OCI-LY7 (cell line): ENCODE measurements around the gene OR10A5. TPM values are rescaled to one million over a fixed set of nuclear protein-coding genes. Genes with fewer than 3 reads are reported as not detected.
"Not testable (repeated sequence)": the region's sequence is repeated elsewhere in the genome, so short reads cannot be mapped to it uniquely, and the experiment has no call there.

ENCODE experiments used
- Bru-seq: library from RNA; stranded (reverse); fragments of 400-500 nt; gene quantifications from one replicate; lab custom pipeline; 2021; lab: Mats Ljungman, UMichigan
- BruChase-seq, 2 experiments: library from RNA; stranded (reverse); fragments of 400-500 nt; gene quantifications; one replicate each; lab custom pipeline; 2021; lab: Mats Ljungman, UMichigan
- BruUV-seq: library from RNA; stranded (reverse); fragments of 400-500 nt; replicated peaks from 2 replicates; lab custom pipeline; 2021; lab: Mats Ljungman, UMichigan
- CTCF ChIA-PET: fragments of 300-600 bp; sonication (Branson Sonifier 250); formaldehyde crosslinking; loops from one replicate; lab custom pipeline; 2022; ENCODE audit warnings: antibody characterized with exemption; ENCODE audit not compliant: unreplicated experiment; lab: Charles Lee
- POLR2A ChIA-PET: fragments of 300-600 bp; sonication (Branson Sonifier 250); formaldehyde crosslinking; loops from one replicate; lab custom pipeline; 2022; ENCODE audit warnings: antibody characterized with exemption; lab: Charles Lee
- DNase-seq: peaks from one replicate; pipeline ENCODE4 v3.0.0-alpha.2; 2015; ENCODE audit warnings: low spot score
- H2AFZ ChIP-seq: fragments of 200-600 bp; sonication (generic), shearing (Covaris generic); 2 replicates; pipeline ENCODE4 v1.6.1; 2014; ENCODE audit warnings: mild to moderate bottlenecking, antibody characterized with exemption, low read length, moderate library complexity
- H3K27ac ChIP-seq: fragments of 200-600 bp; sonication (generic); 2 replicates; pipeline ENCODE4 v1.5.1; 2014; ENCODE audit warnings: mixed run types, low read depth, mild to moderate bottlenecking, moderate library complexity, low read length, inconsistent platforms; ENCODE audit not compliant: poor library complexity, severe bottlenecking
- H3K36me3 ChIP-seq: fragments of 200-600 bp; sonication (generic); 2 replicates; pipeline ENCODE4 v1.6.1; 2014; ENCODE audit warnings: mild to moderate bottlenecking, antibody characterized with exemption, low read length, moderate library complexity, mixed read lengths; ENCODE audit not compliant: insufficient read depth
- H3K4me1 ChIP-seq: fragments of 200-600 bp; sonication (generic); 2 replicates; pipeline ENCODE4 v1.5.1; 2014; ENCODE audit warnings: mild to moderate bottlenecking, low read length; ENCODE audit not compliant: insufficient read depth, poor library complexity, severe bottlenecking
- H3K4me2 ChIP-seq: fragments of 200-600 bp; sonication (generic); 2 replicates; pipeline ENCODE4 v1.6.1; 2014; ENCODE audit warnings: mild to moderate bottlenecking, low read length
- H3K4me3 ChIP-seq: fragments of 200-600 bp; sonication (generic); 2 replicates; pipeline ENCODE4 v1.5.1; 2014; ENCODE audit warnings: mild to moderate bottlenecking, low read depth, low read length; ENCODE audit not compliant: poor library complexity, severe bottlenecking
- H3K79me2 ChIP-seq: fragments of 200-600 bp; sonication (generic); 2 replicates; pipeline ENCODE4 v1.6.1; 2016; ENCODE audit warnings: low read depth, mild to moderate bottlenecking, low read length, moderate library complexity, mixed read lengths; ENCODE audit not compliant: insufficient read depth
- H3K9me2 ChIP-seq: fragments of 200-600 bp; sonication (generic); 2 replicates; pipeline ENCODE4 v1.6.1; 2016; ENCODE audit warnings: mild to moderate bottlenecking, low read length, mixed read lengths; ENCODE audit not compliant: insufficient read depth
- H3K9me3 ChIP-seq: fragments of 200-600 bp; sonication (generic); 2 replicates; pipeline ENCODE4 v1.6.1; 2014; ENCODE audit warnings: mild to moderate bottlenecking, mixed run types, low read length, mixed read lengths
- H4K20me1 ChIP-seq: fragments of 200-600 bp; sonication (generic); 2 replicates; pipeline ENCODE4 v1.6.1; 2014; ENCODE audit warnings: mild to moderate bottlenecking, antibody characterized with exemption, low read length, moderate library complexity, mixed read lengths; ENCODE audit not compliant: insufficient read depth
- EZH2phosphoT487 ChIP-seq: fragments of 200-600 bp; sonication (generic); IDR thresholded peaks from 2 replicates; pipeline ENCODE4 v1.6.1; 2018; ENCODE audit warnings: low read depth, borderline replicate concordance, mild to moderate bottlenecking, mixed run types, antibody characterized with exemption, low read length, moderate library complexity, mixed read lengths
- intact Hi-C: fragments of 100-400 bp; cut with micrococcal nuclease; formaldehyde crosslinking; loops from one replicate; pipeline ENCODE4 v1.10.0; 2022; ENCODE audit not compliant: unreplicated experiment
- long read RNA-seq: library from polyadenylated mRNA; stranded (forward); transcript quantifications from one replicate; pipeline ENCODE4 v2.0.0, GENCODE V29; 2022
- total RNA-seq, 2 experiments: library from RNA; depleted of rRNA in 1 of 2; stranded (reverse); fragments of >200 nt in 1 of 2; shearing (Covaris generic) in 1 of 2; gene quantifications; 2 replicates each; pipeline ENCODE4 v1.2.3, GENCODE V29; 2014 to 2022
- TF ChIP-seq, protein P1 (sequence below): fragments of 200-600 bp; sonication (generic); conservative IDR thresholded peaks from 2 replicates; pipeline ENCODE4 v1.5.1; 2014; ENCODE audit warnings: mild to moderate bottlenecking, antibody characterized with exemption, low read length, moderate library complexity, mixed read lengths

OR10A5 gene, protein sequence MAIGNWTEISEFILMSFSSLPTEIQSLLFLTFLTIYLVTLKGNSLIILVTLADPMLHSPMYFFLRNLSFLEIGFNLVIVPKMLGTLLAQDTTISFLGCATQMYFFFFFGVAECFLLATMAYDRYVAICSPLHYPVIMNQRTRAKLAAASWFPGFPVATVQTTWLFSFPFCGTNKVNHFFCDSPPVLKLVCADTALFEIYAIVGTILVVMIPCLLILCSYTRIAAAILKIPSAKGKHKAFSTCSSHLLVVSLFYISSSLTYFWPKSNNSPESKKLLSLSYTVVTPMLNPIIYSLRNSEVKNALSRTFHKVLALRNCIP
- total RNA-seq (2014; rRNA removed; shearing (Covaris generic)) (not detected in 2 replicates), total RNA-seq (2022) (not detected in 2 replicates), Bru-seq, nascent RNA (not detected), BruChase-seq, experiment 1, labeled RNA remaining after a 6-hour chase (not detected), BruChase-seq, experiment 2, labeled RNA remaining after a 2-hour chase (not detected)
- long read RNA-seq: 0 reads

DNA sequence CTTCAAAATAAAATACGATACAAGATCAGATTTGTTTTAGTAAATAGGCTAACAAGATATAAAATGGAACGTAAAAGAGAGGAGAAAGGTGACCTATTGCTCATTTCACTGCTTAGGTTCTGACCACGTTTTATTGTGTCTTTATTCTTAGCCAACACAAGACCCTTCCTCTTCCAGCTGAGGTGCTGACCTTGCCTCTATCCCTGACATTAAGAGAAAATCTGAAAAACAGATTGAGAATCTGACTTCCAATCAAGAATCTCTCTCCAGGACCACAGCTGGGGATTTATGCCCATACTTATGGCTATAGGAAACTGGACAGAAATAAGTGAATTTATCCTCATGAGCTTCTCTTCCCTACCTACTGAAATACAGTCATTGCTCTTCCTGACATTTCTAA lies at the start of gene OR10A5:
Gene OR10A5, plus strand, starts transcription at position 301 of the 400 bp plus-strand sequence. Its CDS starts 0 bp downstream, at position 301.
- Histone ChIP-seq H3K79me2 (no peaks in the 10 kb centered on the region), H3K36me3 (no peaks in the 10 kb centered on the region), H3K4me3 (no peak within 1 kb of the TSS), H3K27ac (no peak within 1 kb of the TSS), H3K4me1 (no peaks in the 10 kb centered on the region), H4K20me1 (no peaks in the 10 kb centered on the region), H3K9me3 (no peaks in the 10 kb centered on the region), H2AFZ (no peak within 1 kb of the TSS), H3K4me2 (no peak within 1 kb of the TSS), H3K9me2 (peaks cover 5% of the 10 kb centered on the region; the same call in 1 of the 2 replicates)
- ChIA-PET POLR2A (interaction anchor here (1.5 kb wide), 1 partner anchor 12 kb away, joined by 5 read pairs; no protein-coding TSS in a partner anchor), CTCF (no interaction called here)
- DNase-seq: no peak
- intact Hi-C loops: no loop called here
- no TSS peak for BruUV-seq
- TF ChIP-seq, protein P1, sequence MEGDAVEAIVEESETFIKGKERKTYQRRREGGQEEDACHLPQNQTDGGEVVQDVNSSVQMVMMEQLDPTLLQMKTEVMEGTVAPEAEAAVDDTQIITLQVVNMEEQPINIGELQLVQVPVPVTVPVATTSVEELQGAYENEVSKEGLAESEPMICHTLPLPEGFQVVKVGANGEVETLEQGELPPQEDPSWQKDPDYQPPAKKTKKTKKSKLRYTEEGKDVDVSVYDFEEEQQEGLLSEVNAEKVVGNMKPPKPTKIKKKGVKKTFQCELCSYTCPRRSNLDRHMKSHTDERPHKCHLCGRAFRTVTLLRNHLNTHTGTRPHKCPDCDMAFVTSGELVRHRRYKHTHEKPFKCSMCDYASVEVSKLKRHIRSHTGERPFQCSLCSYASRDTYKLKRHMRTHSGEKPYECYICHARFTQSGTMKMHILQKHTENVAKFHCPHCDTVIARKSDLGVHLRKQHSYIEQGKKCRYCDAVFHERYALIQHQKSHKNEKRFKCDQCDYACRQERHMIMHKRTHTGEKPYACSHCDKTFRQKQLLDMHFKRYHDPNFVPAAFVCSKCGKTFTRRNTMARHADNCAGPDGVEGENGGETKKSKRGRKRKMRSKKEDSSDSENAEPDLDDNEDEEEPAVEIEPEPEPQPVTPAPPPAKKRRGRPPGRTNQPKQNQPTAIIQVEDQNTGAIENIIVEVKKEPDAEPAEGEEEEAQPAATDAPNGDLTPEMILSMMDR: no peak
- TF ChIP-seq EZH2phosphoT487: no peak

DNA sequence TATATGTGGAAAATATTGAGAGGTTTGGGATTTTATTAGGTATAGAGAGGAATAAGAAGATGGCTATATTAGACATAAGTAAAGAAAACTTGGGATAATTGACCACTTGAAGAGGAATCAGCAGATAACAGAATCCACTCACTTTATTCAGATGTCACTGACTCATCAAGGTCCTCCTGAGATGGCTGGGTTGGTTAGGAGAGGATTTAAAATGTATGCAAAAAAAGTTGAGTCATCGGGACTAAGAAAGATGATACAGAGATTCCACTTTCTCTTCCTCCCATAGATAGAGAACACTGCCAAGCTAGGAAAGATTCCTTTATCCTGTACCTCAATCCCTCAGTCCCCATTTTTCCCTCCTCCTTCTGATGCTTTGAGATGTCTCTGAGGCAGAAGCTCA lies 46.1 kb upstream of the OR10A5 start, which contains the start of gene OR6A2:
Gene OR6A2, minus strand, starts transcription at position 288 of the 400 bp plus-strand sequence. CDS start 3,981 bp downstream, outside the sequence.
- DNase-seq: no peak
- Histone ChIP-seq H3K9me2 (no peaks in the 10 kb centered on the region), H3K4me1 (no peaks in the 10 kb centered on the region), H3K4me2 (no peak within 1 kb of the TSS), H4K20me1 (no peaks in the 10 kb centered on the region), H3K27ac (no peak within 1 kb of the TSS), H3K36me3 (no peaks in the 10 kb centered on the region), H3K4me3 (no peak within 1 kb of the TSS), H3K79me2 (no peaks in the 10 kb centered on the region), H3K9me3 (no peaks in the 10 kb centered on the region), H2AFZ (no peak within 1 kb of the TSS)
- CTCF ChIA-PET: no interaction called here
- POLR2A ChIA-PET: no interaction called here
- BruUV-seq: no TSS peak
- intact Hi-C loops: no loop called here
- TF ChIP-seq, protein P1: no peak
- TF ChIP-seq EZH2phosphoT487: no peak

DNA sequence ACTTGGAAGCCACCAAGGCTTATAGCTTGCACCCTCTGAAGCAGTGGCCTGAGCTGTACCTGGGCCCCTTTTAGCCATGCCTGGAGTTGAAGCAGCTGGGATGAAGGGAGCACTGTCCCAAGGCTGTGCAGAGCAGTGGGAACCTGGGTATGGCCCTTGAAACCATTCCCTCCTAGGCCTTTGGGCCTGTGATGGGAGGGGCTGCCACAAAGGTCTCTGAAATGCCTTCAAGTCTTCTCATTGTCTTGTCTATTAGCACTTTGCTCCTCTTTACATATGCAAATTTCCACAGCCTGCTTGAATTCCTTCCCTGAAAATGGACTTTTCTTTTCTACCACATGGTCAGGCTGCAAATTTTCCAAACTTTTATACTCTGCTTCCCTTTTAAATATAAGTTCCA lies 44.4 kb upstream of the OR10A5 start:
- H3K4me1 ChIP-seq, H3K27ac ChIP-seq, H2AFZ ChIP-seq, H3K4me3 ChIP-seq, H4K20me1 ChIP-seq, H3K36me3 ChIP-seq, BruUV-seq, DNase-seq, POLR2A ChIA-PET, intact Hi-C loops, CTCF ChIA-PET, H3K9me2 ChIP-seq, H3K79me2 ChIP-seq, H3K9me3 ChIP-seq, H3K4me2 ChIP-seq: not testable (repeated sequence)
